ENCODE measurements around the gene DNAH17. TPM values are rescaled to one million over a fixed set of nuclear protein-coding genes. Genes with fewer than 3 reads are reported as not detected.

The DNAH17 gene
- total RNA-seq, 1 donor from 2014 or later, result under 0.01 TPM

DNA sequence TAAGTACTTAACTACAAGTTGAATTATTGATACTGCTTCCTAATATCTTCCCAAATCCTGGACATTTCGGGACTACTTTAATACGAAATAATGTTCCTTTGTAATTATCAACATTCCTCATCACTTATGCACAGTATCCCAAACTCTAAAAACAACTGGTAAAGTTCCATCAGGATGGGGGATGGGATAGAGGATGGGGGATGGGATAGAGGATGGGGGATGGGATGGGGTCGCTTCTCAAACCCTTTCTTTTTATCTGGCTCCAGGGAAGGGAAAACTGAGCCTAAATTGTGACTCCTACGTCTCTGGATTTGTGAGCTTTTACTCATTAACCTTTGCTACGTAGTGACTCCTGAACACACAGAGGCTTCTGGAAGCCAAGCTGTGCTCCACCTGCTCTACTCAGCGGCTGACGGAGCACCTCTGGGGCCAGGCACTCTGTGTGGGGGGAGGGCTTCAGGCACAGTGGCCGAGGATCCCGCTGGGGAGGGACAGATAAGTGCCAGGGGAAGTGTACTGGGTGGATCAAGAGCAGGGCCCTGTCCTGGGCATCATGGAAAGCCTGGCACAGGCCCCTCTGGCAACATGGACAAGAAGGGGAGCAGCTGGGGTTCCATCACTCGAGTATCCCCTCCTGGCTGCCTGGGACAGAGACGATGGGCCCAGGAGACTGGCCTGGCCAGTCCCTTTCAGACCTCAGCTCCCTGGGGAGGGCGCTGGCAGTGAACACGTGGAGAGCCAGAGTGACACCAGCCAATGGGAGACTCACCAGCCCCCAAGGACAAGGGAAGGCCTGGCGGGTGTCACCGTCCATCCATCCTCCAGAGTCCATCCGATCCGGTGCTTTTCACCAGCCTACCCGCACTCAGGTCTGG lies 142.5 kb downstream of the DNAH17 start:
- FAIRE-seq (no peak), DNase-seq (ENCODE audit: low read depth) (no peak)
- TF ChIP-seq, protein P1, sequence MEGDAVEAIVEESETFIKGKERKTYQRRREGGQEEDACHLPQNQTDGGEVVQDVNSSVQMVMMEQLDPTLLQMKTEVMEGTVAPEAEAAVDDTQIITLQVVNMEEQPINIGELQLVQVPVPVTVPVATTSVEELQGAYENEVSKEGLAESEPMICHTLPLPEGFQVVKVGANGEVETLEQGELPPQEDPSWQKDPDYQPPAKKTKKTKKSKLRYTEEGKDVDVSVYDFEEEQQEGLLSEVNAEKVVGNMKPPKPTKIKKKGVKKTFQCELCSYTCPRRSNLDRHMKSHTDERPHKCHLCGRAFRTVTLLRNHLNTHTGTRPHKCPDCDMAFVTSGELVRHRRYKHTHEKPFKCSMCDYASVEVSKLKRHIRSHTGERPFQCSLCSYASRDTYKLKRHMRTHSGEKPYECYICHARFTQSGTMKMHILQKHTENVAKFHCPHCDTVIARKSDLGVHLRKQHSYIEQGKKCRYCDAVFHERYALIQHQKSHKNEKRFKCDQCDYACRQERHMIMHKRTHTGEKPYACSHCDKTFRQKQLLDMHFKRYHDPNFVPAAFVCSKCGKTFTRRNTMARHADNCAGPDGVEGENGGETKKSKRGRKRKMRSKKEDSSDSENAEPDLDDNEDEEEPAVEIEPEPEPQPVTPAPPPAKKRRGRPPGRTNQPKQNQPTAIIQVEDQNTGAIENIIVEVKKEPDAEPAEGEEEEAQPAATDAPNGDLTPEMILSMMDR (IDR thresholded peaks at IDR 0.05; ENCODE audit: insufficient read depth, low read length, severe bottlenecking), result no peak
- no peak overlapping the region for H3K4me3 ChIP-seq (ENCODE audit: low read depth, low read length)
- H3K27me3 ChIP-seq (ENCODE audit: control insufficient read depth, insufficient read depth, low read length), result peaks cover 1% of the 10 kb centered on the region
- H3K36me3 ChIP-seq (ENCODE audit: control insufficient read depth, insufficient read depth, low read length), result no peaks in the 10 kb centered on the region

DNA sequence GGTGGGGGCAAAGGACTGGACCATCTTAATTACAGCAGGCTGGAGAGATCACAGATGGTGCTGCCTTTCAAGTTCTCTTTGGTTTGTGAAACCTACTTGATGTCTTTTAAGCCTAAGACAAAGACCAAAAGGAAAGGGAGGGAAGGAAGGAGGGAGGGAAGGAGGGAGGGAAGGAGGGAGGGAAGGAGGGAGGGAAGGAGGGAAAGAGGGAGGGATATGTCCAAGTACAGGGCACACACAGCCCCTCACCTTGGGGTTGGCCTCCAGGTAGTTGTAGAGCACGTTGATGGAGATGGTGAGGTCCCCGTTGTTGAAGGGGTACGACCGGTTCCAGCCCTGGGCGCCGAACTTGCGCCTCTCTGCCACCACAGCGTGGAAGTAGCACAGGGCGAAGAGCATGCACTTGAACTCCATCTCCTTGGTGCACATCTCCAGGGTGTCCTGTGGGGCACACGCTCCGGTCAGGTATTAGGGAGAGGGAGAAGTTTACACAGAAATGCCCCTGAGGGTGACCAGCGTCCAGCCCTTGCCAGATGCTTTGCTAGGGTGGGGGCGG lies 143.3 kb downstream of the DNAH17 start:
- Histone ChIP-seq H3K4me3 (ENCODE audit: low read depth, low read length) (no peak overlapping the region), H3K36me3 (ENCODE audit: control insufficient read depth, insufficient read depth, low read length) (no peaks in the 10 kb centered on the region), H3K27me3 (ENCODE audit: control insufficient read depth, insufficient read depth, low read length) (peaks cover 1% of the 10 kb centered on the region)
- FAIRE-seq (no peak), DNase-seq (ENCODE audit: low read depth) (no peak)
- TF ChIP-seq, protein P1 (IDR thresholded peaks at IDR 0.05; ENCODE audit: insufficient read depth, low read length, severe bottlenecking), result no peak

DNA sequence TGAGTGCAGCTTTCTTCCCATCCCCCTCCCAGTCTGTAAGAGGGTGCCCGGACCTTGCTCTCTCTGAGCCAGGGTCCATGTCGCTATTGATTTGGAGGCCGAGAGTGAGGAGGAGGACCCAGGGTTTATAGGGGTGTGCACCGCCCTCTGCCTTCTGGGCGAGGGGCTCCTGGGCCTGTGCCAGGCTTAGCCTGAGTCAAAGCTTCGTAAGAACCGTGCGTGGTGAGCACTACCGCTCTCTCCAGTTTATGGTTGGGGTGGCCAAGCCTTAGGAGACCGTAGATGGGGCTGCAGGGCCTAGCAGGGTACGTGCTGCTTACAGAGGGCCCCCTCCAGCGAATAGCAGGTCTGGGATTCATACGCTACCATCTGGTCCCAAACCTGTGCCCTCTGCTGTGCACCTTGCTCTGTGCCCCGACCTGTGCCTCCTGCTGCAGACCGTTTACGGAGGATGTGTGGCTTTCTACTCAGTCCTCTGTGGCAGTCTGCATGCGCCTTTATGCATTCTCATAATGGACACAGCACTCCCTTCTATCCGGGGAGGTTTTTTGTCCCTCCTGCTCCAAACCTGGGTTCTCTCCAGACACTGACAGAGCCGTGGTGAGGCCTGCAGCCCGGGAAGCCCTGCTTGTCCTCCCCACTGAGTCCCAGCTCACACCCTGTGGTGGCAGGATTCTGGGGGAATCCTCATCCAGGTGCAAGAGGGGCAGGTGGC lies 144.0 kb downstream of the DNAH17 start:
- H3K27me3 ChIP-seq (ENCODE audit: control insufficient read depth, insufficient read depth, low read length), result peaks cover 1% of the 10 kb centered on the region
- no peak overlapping the region for H3K4me3 ChIP-seq (ENCODE audit: low read depth, low read length)
- no peak for FAIRE-seq
- H3K36me3 ChIP-seq (ENCODE audit: control insufficient read depth, insufficient read depth, low read length), result no peaks in the 10 kb centered on the region
- no peak for DNase-seq (ENCODE audit: low read depth)
- TF ChIP-seq, protein P1 (IDR thresholded peaks at IDR 0.05; ENCODE audit: insufficient read depth, low read length, severe bottlenecking), result no peak

DNA sequence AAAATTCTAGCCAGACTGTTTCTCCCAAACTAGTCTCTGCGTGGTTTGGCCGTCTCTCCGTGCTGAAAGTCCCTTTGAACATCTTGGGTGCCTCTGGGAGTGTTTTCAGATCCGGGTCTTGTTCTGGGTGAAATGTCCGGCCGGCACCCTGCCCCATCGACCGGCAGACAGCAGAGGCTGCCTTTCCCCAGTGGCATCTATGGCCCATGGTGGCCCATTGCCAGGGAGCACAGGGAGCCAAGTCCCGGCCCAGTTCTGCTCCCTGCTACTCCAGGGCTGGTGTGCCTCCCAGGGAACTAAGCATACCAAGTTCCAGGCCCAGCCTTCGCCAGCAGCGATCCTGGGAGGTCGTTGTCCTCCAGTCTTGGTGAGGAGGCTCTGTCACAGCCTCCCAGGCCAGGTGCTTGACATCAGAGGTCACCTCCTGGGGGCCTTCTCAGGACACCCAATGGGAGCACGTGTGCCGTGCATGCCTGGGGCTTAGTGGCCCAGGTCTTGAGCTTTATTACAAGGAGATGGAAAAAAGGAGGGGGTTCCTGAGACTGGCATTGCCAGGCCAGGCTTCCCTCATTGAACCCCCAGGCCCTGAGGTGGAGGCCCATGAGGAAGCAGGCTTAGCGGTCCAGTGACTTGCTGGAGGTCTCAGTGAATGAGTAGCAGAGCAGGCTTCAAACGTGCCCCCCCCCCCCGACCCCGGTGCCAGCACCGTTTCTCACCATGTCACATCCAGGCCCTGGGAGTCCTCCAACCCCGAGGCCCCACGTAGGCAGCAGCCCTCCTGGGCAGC lies 144.8 kb downstream of the DNAH17 start:
- no peak for FAIRE-seq
- no peaks in the 10 kb centered on the region for H3K36me3 ChIP-seq (ENCODE audit: control insufficient read depth, insufficient read depth, low read length)
- no peak overlapping the region for H3K4me3 ChIP-seq (ENCODE audit: low read depth, low read length)
- no peak for DNase-seq (ENCODE audit: low read depth)
- TF ChIP-seq, protein P1 (IDR thresholded peaks at IDR 0.05; ENCODE audit: insufficient read depth, low read length, severe bottlenecking), result no peak
- peaks cover under 1% of the 10 kb centered on the region for H3K27me3 ChIP-seq (ENCODE audit: control insufficient read depth, insufficient read depth, low read length)

DNA sequence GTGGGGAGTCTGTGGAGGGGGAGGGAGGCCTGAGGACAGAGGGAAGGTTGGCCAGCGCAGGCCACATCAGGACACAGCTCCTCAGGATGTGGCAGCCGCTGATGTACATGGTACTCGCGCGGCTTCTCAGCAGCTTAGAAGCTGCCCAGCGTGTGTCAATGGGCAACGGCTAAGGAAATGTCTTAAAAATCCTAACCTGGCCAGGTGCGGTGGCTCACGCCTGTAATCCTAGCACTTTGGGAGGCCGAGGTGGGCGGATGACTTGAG lies 145.6 kb downstream of the DNAH17 start:
- DNase-seq (ENCODE audit: low read depth) (no peak), FAIRE-seq (no peak)
- no peaks in the 10 kb centered on the region for H3K27me3 ChIP-seq (ENCODE audit: control insufficient read depth, insufficient read depth, low read length)
- TF ChIP-seq, protein P1 (IDR thresholded peaks at IDR 0.05; ENCODE audit: insufficient read depth, low read length, severe bottlenecking), result no peak
- no peaks in the 10 kb centered on the region for H3K36me3 ChIP-seq (ENCODE audit: control insufficient read depth, insufficient read depth, low read length)
- no peak overlapping the region for H3K4me3 ChIP-seq (ENCODE audit: low read depth, low read length)

Data from bronchial epithelial cell (primary cell).